ENCODE data around the gene HAO1. TPM values are rescaled to one million over a fixed set of nuclear protein-coding genes. Genes with fewer than 3 reads are reported as not detected.

HAO1 gene
- total and polyA plus RNA-seq, 2 of the 13 experiments (the other 11 are each of a cell fraction or from before 2014, with no cell fraction given): 0.03 TPM; not detected in 1

- no peak for TF ChIP-seq GZF1 (CRISPR knock-in tag; IDR thresholded peaks at IDR 0.05)
- no peak for TF ChIP-seq HNF4G (IDR thresholded peaks at IDR 0.05; ENCODE audit: borderline replicate concordance, low read depth, low read length)
- TF ChIP-seq HNF4G (CRISPR knock-in tag; IDR thresholded peaks at IDR 0.05; ENCODE audit: borderline replicate concordance, low read depth): no peak
- TF ChIP-seq KLF6 (CRISPR knock-in tag; IDR thresholded peaks at IDR 0.05): no peak
- TF ChIP-seq, protein P1, sequence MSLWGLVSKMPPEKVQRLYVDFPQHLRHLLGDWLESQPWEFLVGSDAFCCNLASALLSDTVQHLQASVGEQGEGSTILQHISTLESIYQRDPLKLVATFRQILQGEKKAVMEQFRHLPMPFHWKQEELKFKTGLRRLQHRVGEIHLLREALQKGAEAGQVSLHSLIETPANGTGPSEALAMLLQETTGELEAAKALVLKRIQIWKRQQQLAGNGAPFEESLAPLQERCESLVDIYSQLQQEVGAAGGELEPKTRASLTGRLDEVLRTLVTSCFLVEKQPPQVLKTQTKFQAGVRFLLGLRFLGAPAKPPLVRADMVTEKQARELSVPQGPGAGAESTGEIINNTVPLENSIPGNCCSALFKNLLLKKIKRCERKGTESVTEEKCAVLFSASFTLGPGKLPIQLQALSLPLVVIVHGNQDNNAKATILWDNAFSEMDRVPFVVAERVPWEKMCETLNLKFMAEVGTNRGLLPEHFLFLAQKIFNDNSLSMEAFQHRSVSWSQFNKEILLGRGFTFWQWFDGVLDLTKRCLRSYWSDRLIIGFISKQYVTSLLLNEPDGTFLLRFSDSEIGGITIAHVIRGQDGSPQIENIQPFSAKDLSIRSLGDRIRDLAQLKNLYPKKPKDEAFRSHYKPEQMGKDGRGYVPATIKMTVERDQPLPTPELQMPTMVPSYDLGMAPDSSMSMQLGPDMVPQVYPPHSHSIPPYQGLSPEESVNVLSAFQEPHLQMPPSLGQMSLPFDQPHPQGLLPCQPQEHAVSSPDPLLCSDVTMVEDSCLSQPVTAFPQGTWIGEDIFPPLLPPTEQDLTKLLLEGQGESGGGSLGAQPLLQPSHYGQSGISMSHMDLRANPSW (CRISPR knock-in tag; IDR thresholded peaks at IDR 0.05; ENCODE audit: borderline replicate concordance): no peak
- TF ChIP-seq JUNB (CRISPR knock-in tag; IDR thresholded peaks at IDR 0.05; ENCODE audit: borderline replicate concordance): no peak
- no peak for TF ChIP-seq ZKSCAN1 (IDR thresholded peaks at IDR 0.05; ENCODE audit: low read length)
- TF ChIP-seq SP140L (CRISPR knock-in tag; IDR thresholded peaks at IDR 0.05; ENCODE audit: borderline replicate concordance): no peak
- TF ChIP-seq ARID3A (IDR thresholded peaks at IDR 0.05; ENCODE audit: low read depth, low read length): no peak
- TF ChIP-seq ZKSCAN5 (CRISPR knock-in tag; IDR thresholded peaks at IDR 0.05): no peak
- TF ChIP-seq CBFB (CRISPR knock-in tag; IDR thresholded peaks at IDR 0.05): no peak
- TF ChIP-seq, protein P2, sequence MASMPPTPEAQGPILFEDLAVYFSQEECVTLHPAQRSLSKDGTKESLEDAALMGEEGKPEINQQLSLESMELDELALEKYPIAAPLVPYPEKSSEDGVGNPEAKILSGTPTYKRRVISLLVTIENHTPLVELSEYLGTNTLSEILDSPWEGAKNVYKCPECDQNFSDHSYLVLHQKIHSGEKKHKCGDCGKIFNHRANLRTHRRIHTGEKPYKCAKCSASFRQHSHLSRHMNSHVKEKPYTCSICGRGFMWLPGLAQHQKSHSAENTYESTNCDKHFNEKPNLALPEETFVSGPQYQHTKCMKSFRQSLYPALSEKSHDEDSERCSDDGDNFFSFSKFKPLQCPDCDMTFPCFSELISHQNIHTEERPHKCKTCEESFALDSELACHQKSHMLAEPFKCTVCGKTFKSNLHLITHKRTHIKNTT (CRISPR knock-in tag; IDR thresholded peaks at IDR 0.05): no peak
These were observed 13.9 kb downstream of the HAO1 start (continued) for GRCh38 chr20:7926323-7926722.
